NT2/D1 (cell line): ENCODE results near the gene AURKAIP1.

ENCODE experiments used
- YY1 ChIP-seq: IDR thresholded peaks from 2 replicates; pipeline ENCODE4 v1.6.1; 2011; ENCODE audit not compliant: insufficient read length, insufficient read depth
- ZNF274 ChIP-seq: IDR thresholded peaks from 2 replicates; pipeline ENCODE4 v1.6.1; 2011; ENCODE audit warnings: mild to moderate bottlenecking, low read depth, low read length

GRCh38 chr1:1340791-1341548, 34.0 kb downstream of the AURKAIP1 start:
- TF ChIP-seq ZNF274 = no peak
- TF ChIP-seq YY1 = no peak
